ENCODE measurements around the gene MYO1H. TPM values are rescaled to one million over a fixed set of nuclear protein-coding genes. Genes with fewer than 3 reads are reported as not detected.
A peak's percentile ranks its signal among the peaks of the same experiment; 100 is the strongest.

Gene MYO1H
- total RNA-seq, 4 donors from 2014 or later: not detected

- no peak for TF ChIP-seq POLR2A (IDR thresholded peaks at IDR 0.05)
- TF ChIP-seq CTCF (IDR thresholded peaks at IDR 0.05): peak in 2 of 5 experiments; percentile 14 to 23
- TF ChIP-seq POLR2AphosphoS5 (IDR thresholded peaks at IDR 0.05): peak in 1 of 3 donors; percentile 13
- Histone ChIP-seq H3K27ac (peak overlapping the region; percentile 58 to 79 (median 72)), H3K9me3 (no peaks in the 10 kb centered on the region), H3K4me3 (no peak overlapping the region), H3K4me1 (peaks cover 37 to 74% (median 53%) of the 10 kb centered on the region in 4 donors), H3K27me3 (no peaks in the 10 kb centered on the region), H3K36me3 (peaks cover 0 to 19% (median 8%) of the 10 kb centered on the region in 4 donors)
- intact Hi-C loops (cut with DNase I; ENCODE audit: low total_unique reads): no loop called here
- in situ Hi-C loops (cut with MboI; ENCODE audit: low pct_ligation_motif_present in 1 of 4, low pct_unique_long_range_greater_than_20kb in 1 of 4, low sequenced_read_pairs in 3 of 4): no loop called here
- WGBS, 2 donors (ENCODE audit: low coverage in 1 of 2): 26 to 43% methylated on average over 5 to 16 of the region's 16 CpGs
- DNase-seq: peak; percentile 62
These were observed 102.3 kb downstream of the MYO1H start for GRCh38 chr12:109449845-109450532.

- Histone ChIP-seq H3K4me1 (peaks cover 35 to 64% (median 45%) of the 10 kb centered on the region in 4 donors), H3K27me3 (no peaks in the 10 kb centered on the region), H3K4me3 (no peak overlapping the region), H3K9me3 (no peaks in the 10 kb centered on the region), H3K27ac (peak overlapping the region; percentile 58 to 79 (median 72)), H3K36me3 (peaks cover 0 to 29% (median 13%) of the 10 kb centered on the region in 4 donors)
- intact Hi-C loops (cut with DNase I; ENCODE audit: low total_unique reads) (no loop called here), in situ Hi-C loops (cut with MboI; ENCODE audit: low pct_ligation_motif_present in 1 of 4, low pct_unique_long_range_greater_than_20kb in 1 of 4, low sequenced_read_pairs in 3 of 4) (no loop called here)
- 40 to 58% methylated on average over 2 to 3 of the region's 4 CpGs for WGBS, 2 donors (ENCODE audit: low coverage in 1 of 2)
- DNase-seq: no peak
- TF ChIP-seq CTCF (IDR thresholded peaks at IDR 0.05) (no peak), POLR2AphosphoS5 (IDR thresholded peaks at IDR 0.05) (no peak), EP300 (IDR thresholded peaks at IDR 0.05; ENCODE audit: low read depth) (no peak), POLR2A (IDR thresholded peaks at IDR 0.05) (no peak)
These were observed 103.3 kb downstream of the MYO1H start for GRCh38 chr12:109450980-109451379.

GRCh38 chr12:109451400-109451799, 103.7 kb downstream of the MYO1H start:
- no peak for DNase-seq
- WGBS, 2 donors (ENCODE audit: low coverage in 1 of 2): 67 to 97% methylated on average over 6 to 23 of the region's 23 CpGs
- intact Hi-C loops (cut with DNase I; ENCODE audit: low total_unique reads): no loop called here
- Histone ChIP-seq H3K4me3 (no peak overlapping the region), H3K27ac (peak overlapping the region; percentile 58 to 79 (median 72)), H3K27me3 (no peaks in the 10 kb centered on the region), H3K36me3 (peaks cover 0 to 30% (median 15%) of the 10 kb centered on the region in 4 donors), H3K4me1 (peaks cover 35 to 60% (median 43%) of the 10 kb centered on the region in 4 donors), H3K9me3 (no peaks in the 10 kb centered on the region)
- in situ Hi-C loops (cut with MboI; ENCODE audit: low pct_ligation_motif_present in 1 of 4, low pct_unique_long_range_greater_than_20kb in 1 of 4, low sequenced_read_pairs in 3 of 4): no loop called here
- TF ChIP-seq EP300 (IDR thresholded peaks at IDR 0.05; ENCODE audit: low read depth): no peak
- no peak for TF ChIP-seq POLR2A (IDR thresholded peaks at IDR 0.05)
- no peak for TF ChIP-seq CTCF (IDR thresholded peaks at IDR 0.05)
- TF ChIP-seq POLR2AphosphoS5 (IDR thresholded peaks at IDR 0.05): no peak

GRCh38 chr12:109452489-109452888, 104.8 kb downstream of the MYO1H start:
- no peak overlapping the region for H3K4me3 ChIP-seq
- H3K27ac ChIP-seq: peak overlapping the region in 3 of 4 donors; percentile 72 to 79 (median 72)
- H3K36me3 ChIP-seq: peaks cover 0 to 38% (median 20%) of the 10 kb centered on the region in 4 donors
- TF ChIP-seq POLR2A (IDR thresholded peaks at IDR 0.05) (no peak), CTCF (IDR thresholded peaks at IDR 0.05) (no peak), EP300 (IDR thresholded peaks at IDR 0.05; ENCODE audit: low read depth) (no peak), POLR2AphosphoS5 (IDR thresholded peaks at IDR 0.05) (no peak)
- in situ Hi-C loops (cut with MboI; ENCODE audit: low pct_ligation_motif_present in 1 of 4, low pct_unique_long_range_greater_than_20kb in 1 of 4, low sequenced_read_pairs in 3 of 4): no loop called here
- no peaks in the 10 kb centered on the region for H3K27me3 ChIP-seq
- 57 to 67% methylated on average over 1 to 2 of the region's 2 CpGs for WGBS, 2 donors (ENCODE audit: low coverage in 1 of 2)
- peaks cover 29 to 51% (median 42%) of the 10 kb centered on the region in 4 donors for H3K4me1 ChIP-seq
- DNase-seq: no peak
- intact Hi-C loops (cut with DNase I; ENCODE audit: low total_unique reads): no loop called here
- no peaks in the 10 kb centered on the region for H3K9me3 ChIP-seq
